HepG2 (cell line): ENCODE results near the gene GRIN2D. TPM values are rescaled to one million over a fixed set of nuclear protein-coding genes. Genes with fewer than 3 reads are reported as not detected.

Source experiments
- CBX5 ChIP-seq: sonication (generic); formaldehyde crosslinking; IDR thresholded peaks from 2 replicates; pipeline ENCODE4 v1.4.0; 2020; ENCODE audit warnings: missing genetic modification reagents, borderline replicate concordance
- CREB1 ChIP-seq, 2 experiments: fragments of 450-650 bp in 1 of 2; IDR thresholded peaks; 2 replicates each; pipeline ENCODE4 v1.6.1; 2016 to 2017; ENCODE audit warnings: control low read depth in 1 of 2, mild to moderate bottlenecking in 1 of 2, missing compliant biosample characterization in 1 of 2, missing genetic modification characterization in 1 of 2
- DPF2 ChIP-seq: sonication (generic); formaldehyde crosslinking; IDR thresholded peaks from 2 replicates; pipeline ENCODE4 v1.4.0; 2020; ENCODE audit warnings: mild to moderate bottlenecking, low read depth, missing genetic modification reagents, borderline replicate concordance
- EED ChIP-seq: sonication (generic); formaldehyde crosslinking; IDR thresholded peaks from 2 replicates; pipeline ENCODE4 v1.5.0; 2020; ENCODE audit warnings: mild to moderate bottlenecking, missing genetic modification reagents
- HNF4G ChIP-seq, 2 experiments: sonication (generic) in 1 of 2; formaldehyde crosslinking in 1 of 2; IDR thresholded peaks; 2 replicates each; pipeline versions ENCODE4 v1.4.0 to v1.6.1; 2011 to 2020; ENCODE audit warnings: borderline replicate concordance in 2 of 2, low read depth in 2 of 2, mild to moderate bottlenecking in 2 of 2, low read length in 1 of 2, missing genetic modification reagents in 1 of 2, moderate library complexity in 1 of 2
- IRF2 ChIP-seq: IDR thresholded peaks from 2 replicates; pipeline ENCODE4 v1.6.1; 2018; ENCODE audit warnings: missing genetic modification reagents, missing compliant biosample characterization
- JARID2 ChIP-seq: sonication (generic); formaldehyde crosslinking; IDR thresholded peaks from 2 replicates; pipeline ENCODE4 v1.8.1; 2023; ENCODE audit warnings: missing genetic modification reagents, inconsistent platforms; ENCODE audit not compliant: insufficient replicate concordance
- POLR2AphosphoS2 ChIP-seq: IDR thresholded peaks from 2 replicates; pipeline ENCODE4 v1.6.1; 2011; ENCODE audit warnings: low read depth, low read length, improper control_type of control experiment
- RXRB ChIP-seq: IDR thresholded peaks from 2 replicates; pipeline ENCODE4 v1.6.1; 2016; ENCODE audit warnings: borderline replicate concordance, missing genetic modification reagents, missing compliant biosample characterization
- SALL1 ChIP-seq: sonication (generic); formaldehyde crosslinking; IDR thresholded peaks from 2 replicates; pipeline ENCODE4 v1.8.0; 2022; ENCODE audit warnings: mild to moderate bottlenecking, missing genetic modification reagents
- TRIM24 ChIP-seq: sonication (generic); formaldehyde crosslinking; IDR thresholded peaks from 2 replicates; pipeline ENCODE4 v1.8.0; 2022; ENCODE audit warnings: mild to moderate bottlenecking, missing genetic modification reagents
- WIZ ChIP-seq: sonication (generic); formaldehyde crosslinking; IDR thresholded peaks from 2 replicates; pipeline ENCODE4 v1.5.1; 2020; ENCODE audit warnings: mild to moderate bottlenecking, missing genetic modification reagents
- ZBTB7B ChIP-seq: sonication (generic); formaldehyde crosslinking; IDR thresholded peaks from 2 replicates; pipeline ENCODE4 v1.4.0; 2020; ENCODE audit warnings: missing genetic modification reagents
- ZNF546 ChIP-seq: sonication (generic); formaldehyde crosslinking; conservative IDR thresholded peaks from 2 replicates; pipeline ENCODE4 v1.8.1; 2023; ENCODE audit warnings: mild to moderate bottlenecking, missing genetic modification reagents
- ZNF552 ChIP-seq: sonication (generic); formaldehyde crosslinking; IDR thresholded peaks from 2 replicates; pipeline ENCODE4 v1.9.0; 2022; ENCODE audit warnings: missing genetic modification reagents, mild to moderate bottlenecking, borderline replicate concordance
- ZNF678 ChIP-seq: sonication (generic); formaldehyde crosslinking; IDR thresholded peaks from 2 replicates; pipeline ENCODE4 v1.4.0; 2020; ENCODE audit warnings: mild to moderate bottlenecking, missing genetic modification reagents
- ZNF878 ChIP-seq: sonication (generic); formaldehyde crosslinking; IDR thresholded peaks from 2 replicates; pipeline ENCODE4 v1.8.1; 2023; ENCODE audit warnings: mild to moderate bottlenecking, missing genetic modification reagents, moderate library complexity
- polyA plus RNA-seq, 8 experiments: library from polyadenylated mRNA; depleted of rRNA in 3 of 8; stranded (reverse) in 7 of 8; unstranded in 1 of 8; fragments of >200 nt; fragmentation: Illumina TruSeq in 4 of 8; extraction: Trizol in 4 of 8; gene quantifications; 2 replicates each; pipeline versions ENCODE4 v1.2.1 to v1.2.3, GENCODE V29; 2011 to 2016; ENCODE audit warnings: low read depth in 4 of 8, missing spikeins in 1 of 8, mixed read lengths in 1 of 8; ENCODE audit not compliant: insufficient read depth in 1 of 8
- total RNA-seq, 5 experiments: library from RNA; depleted of rRNA; stranded (reverse); fragments of >200 nt; fragmentation: Illumina TruSeq; extraction: Trizol; gene quantifications; 2 replicates each; pipeline ENCODE4 v1.2.3, GENCODE V29; 2016; ENCODE audit warnings: low read depth in 1 of 5
- TF ChIP-seq, protein P1 (sequence below): sonication (generic); formaldehyde crosslinking; IDR thresholded peaks from 2 replicates; pipeline ENCODE4 v1.5.0; 2020; ENCODE audit warnings: mild to moderate bottlenecking, missing genetic modification reagents, moderate library complexity
- TF ChIP-seq, protein P2 (sequence below): sonication (generic); formaldehyde crosslinking; IDR thresholded peaks from 2 replicates; pipeline ENCODE4 v1.5.0; 2020; ENCODE audit warnings: mild to moderate bottlenecking, low read depth, missing genetic modification reagents, borderline replicate concordance
- TF ChIP-seq, protein P3 (sequence below), 2 experiments: sonication (generic) in 1 of 2; formaldehyde crosslinking in 1 of 2; IDR thresholded peaks; 2 replicates each; pipeline versions ENCODE4 v1.4.0 to v1.6.1; 2018 to 2020; ENCODE audit warnings: missing genetic modification reagents in 2 of 2, borderline replicate concordance in 1 of 2, low read depth in 1 of 2, mild to moderate bottlenecking in 1 of 2, missing biosample characterization in 1 of 2

GRIN2D gene
- total and polyA plus RNA-seq, 2 of the 13 experiments (the other 11 are each of a cell fraction or from before 2014, with no cell fraction given) = 0.02 to 0.13 TPM

DNA sequence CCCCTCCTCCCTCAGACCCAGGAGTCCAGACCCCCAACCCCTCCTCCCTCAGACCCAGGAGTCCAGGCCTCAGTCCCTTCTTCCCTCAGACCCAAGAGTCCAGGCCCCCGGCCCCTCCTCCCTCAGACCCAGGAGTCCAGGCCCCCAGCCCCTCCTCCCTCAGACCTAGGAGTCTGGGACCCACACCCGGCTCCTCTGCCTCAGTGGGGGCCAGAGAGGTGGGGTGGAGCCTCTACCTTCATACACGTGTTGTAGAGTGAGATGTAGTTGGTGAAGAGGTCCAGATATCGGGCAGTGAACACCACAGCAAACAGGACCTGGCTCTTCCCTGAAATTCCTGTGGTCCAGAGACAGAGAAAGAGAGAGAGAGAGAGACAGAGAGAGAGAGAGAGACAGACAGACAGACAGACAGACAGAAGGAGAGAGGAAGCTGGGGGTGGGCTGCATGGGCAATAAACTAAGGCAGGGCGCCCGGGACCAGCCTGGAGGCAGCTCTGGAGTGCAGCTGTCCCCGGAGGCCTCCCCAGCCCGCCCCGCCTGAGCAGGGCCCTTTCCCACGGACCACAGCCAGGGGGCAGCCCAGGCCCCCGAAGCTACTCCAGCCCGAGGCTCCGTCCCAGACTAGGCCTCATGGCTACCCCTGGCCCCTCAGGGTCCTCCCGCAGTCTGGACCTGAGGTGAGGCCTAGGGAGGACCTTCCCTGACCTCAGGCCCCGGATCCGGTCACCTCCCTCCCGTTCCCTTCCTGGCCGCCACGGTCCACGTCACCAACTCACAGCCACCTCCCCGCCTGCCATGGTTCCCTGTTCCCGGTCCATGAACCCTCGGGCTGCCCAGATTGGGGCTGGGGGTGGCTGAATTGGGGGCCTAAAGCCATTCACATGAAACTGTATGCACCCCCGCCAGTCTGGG is 3.0 kb upstream of the GRIN2D start (continued):
- TF ChIP-seq, protein P1, sequence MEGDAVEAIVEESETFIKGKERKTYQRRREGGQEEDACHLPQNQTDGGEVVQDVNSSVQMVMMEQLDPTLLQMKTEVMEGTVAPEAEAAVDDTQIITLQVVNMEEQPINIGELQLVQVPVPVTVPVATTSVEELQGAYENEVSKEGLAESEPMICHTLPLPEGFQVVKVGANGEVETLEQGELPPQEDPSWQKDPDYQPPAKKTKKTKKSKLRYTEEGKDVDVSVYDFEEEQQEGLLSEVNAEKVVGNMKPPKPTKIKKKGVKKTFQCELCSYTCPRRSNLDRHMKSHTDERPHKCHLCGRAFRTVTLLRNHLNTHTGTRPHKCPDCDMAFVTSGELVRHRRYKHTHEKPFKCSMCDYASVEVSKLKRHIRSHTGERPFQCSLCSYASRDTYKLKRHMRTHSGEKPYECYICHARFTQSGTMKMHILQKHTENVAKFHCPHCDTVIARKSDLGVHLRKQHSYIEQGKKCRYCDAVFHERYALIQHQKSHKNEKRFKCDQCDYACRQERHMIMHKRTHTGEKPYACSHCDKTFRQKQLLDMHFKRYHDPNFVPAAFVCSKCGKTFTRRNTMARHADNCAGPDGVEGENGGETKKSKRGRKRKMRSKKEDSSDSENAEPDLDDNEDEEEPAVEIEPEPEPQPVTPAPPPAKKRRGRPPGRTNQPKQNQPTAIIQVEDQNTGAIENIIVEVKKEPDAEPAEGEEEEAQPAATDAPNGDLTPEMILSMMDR (CRISPR knock-in tag) = peak; percentile 77
- peak; percentile 62 for TF ChIP-seq SALL1
- 0 out of 2 replicates have a peak, but pooled peaks have one; percentile 25 for TF ChIP-seq CBX5 (CRISPR knock-in tag)
- TF ChIP-seq, protein P2, sequence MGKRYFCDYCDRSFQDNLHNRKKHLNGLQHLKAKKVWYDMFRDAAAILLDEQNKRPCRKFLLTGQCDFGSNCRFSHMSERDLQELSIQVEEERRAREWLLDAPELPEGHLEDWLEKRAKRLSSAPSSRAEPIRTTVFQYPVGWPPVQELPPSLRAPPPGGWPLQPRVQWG (CRISPR knock-in tag) = no peak
- peak; percentile 50; the same call in 1 of the 2 replicates for TF ChIP-seq WIZ (CRISPR knock-in tag)
- peak; percentile 63; the same call in 1 of the 2 replicates for TF ChIP-seq EED (CRISPR knock-in tag)
- TF ChIP-seq CREB1 (IDR thresholded peaks at IDR 0.05) = peak; percentile 70
- no peak for TF ChIP-seq CREB1 (CRISPR knock-in tag; IDR thresholded peaks at IDR 0.05)
- TF ChIP-seq IRF2 (CRISPR knock-in tag) = peak; percentile 35; the same call in 1 of the 2 replicates
- TF ChIP-seq DPF2 (CRISPR knock-in tag) = no peak
- no peak for TF ChIP-seq TRIM24 (CRISPR knock-in tag)
- TF ChIP-seq HNF4G (IDR thresholded peaks at IDR 0.05; ENCODE audit: borderline replicate concordance, low read depth, low read length) = no peak
- no peak for TF ChIP-seq HNF4G (CRISPR knock-in tag; IDR thresholded peaks at IDR 0.05; ENCODE audit: borderline replicate concordance, low read depth)
- no peak for TF ChIP-seq JARID2
- no peak for TF ChIP-seq POLR2AphosphoS2
- no peak; the same call in 1 of the 2 replicates for TF ChIP-seq ZNF546
- TF ChIP-seq ZBTB7B = peak; percentile 45; the same call in 1 of the 2 replicates
- peak; percentile 84; the same call in 1 of the 2 replicates for TF ChIP-seq ZNF678 (CRISPR knock-in tag)
- TF ChIP-seq RXRB (CRISPR knock-in tag) = peak; percentile 39; the same call in 1 of the 2 replicates
- no peak for TF ChIP-seq ZNF552 (CRISPR knock-in tag)
- TF ChIP-seq, protein P3, sequence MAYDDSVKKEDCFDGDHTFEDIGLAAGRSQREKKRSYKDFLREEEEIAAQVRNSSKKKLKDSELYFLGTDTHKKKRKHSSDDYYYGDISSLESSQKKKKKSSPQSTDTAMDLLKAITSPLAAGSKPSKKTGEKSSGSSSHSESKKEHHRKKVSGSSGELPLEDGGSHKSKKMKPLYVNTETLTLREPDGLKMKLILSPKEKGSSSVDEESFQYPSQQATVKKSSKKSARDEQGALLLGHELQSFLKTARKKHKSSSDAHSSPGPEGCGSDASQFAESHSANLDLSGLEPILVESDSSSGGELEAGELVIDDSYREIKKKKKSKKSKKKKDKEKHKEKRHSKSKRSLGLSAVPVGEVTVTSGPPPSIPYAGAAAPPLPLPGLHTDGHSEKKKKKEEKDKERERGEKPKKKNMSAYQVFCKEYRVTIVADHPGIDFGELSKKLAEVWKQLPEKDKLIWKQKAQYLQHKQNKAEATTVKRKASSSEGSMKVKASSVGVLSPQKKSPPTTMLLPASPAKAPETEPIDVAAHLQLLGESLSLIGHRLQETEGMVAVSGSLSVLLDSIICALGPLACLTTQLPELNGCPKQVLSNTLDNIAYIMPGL (CRISPR knock-in tag; IDR thresholded peaks at IDR 0.05; ENCODE audit: borderline replicate concordance in 1 of 2, low read depth in 1 of 2) = peak; percentile 99 to 100
- TF ChIP-seq ZNF878 = no peak
